NT2/D1 (cell line): Measurements from ENCODE around the gene TENT4B.

ENCODE experiments used
- DNase-seq: peaks from one replicate; pipeline ENCODE4 v3.0.0-alpha.2; 2011; ENCODE audit warnings: low read depth, low spot score
- H3K27me3 ChIP-seq: 2 replicates; pipeline ENCODE4 v1.6.0; 2011; ENCODE audit warnings: mild to moderate bottlenecking; ENCODE audit not compliant: insufficient read length, insufficient read depth
- H3K36me3 ChIP-seq: 2 replicates; pipeline ENCODE4 v1.6.1; 2011; ENCODE audit warnings: mild to moderate bottlenecking, low read length, mixed read lengths; ENCODE audit not compliant: insufficient read depth, insufficient read length
- H3K4me1 ChIP-seq: 2 replicates; pipeline ENCODE4 v1.5.1; 2011; ENCODE audit not compliant: insufficient read depth, insufficient read length
- H3K4me3 ChIP-seq: 2 replicates; pipeline ENCODE4 v1.5.1; 2011; ENCODE audit warnings: low read depth; ENCODE audit not compliant: insufficient read length
- H3K9ac ChIP-seq: 2 replicates; pipeline ENCODE4 v1.6.0; 2011; ENCODE audit warnings: low read depth; ENCODE audit not compliant: insufficient read length
- H3K9me3 ChIP-seq: 2 replicates; pipeline ENCODE4 v1.5.1; 2011; ENCODE audit warnings: mild to moderate bottlenecking, low read length; ENCODE audit not compliant: insufficient read depth
- SUZ12 ChIP-seq: IDR thresholded peaks from 2 replicates; pipeline ENCODE4 v1.6.1; 2011; ENCODE audit not compliant: insufficient read length, insufficient read depth; ENCODE audit errors: extremely low read depth
- YY1 ChIP-seq: IDR thresholded peaks from 2 replicates; pipeline ENCODE4 v1.6.1; 2011; ENCODE audit not compliant: insufficient read length, insufficient read depth
- ZNF274 ChIP-seq: IDR thresholded peaks from 2 replicates; pipeline ENCODE4 v1.6.1; 2011; ENCODE audit warnings: mild to moderate bottlenecking, low read depth, low read length

Gene TENT4B

DNA sequence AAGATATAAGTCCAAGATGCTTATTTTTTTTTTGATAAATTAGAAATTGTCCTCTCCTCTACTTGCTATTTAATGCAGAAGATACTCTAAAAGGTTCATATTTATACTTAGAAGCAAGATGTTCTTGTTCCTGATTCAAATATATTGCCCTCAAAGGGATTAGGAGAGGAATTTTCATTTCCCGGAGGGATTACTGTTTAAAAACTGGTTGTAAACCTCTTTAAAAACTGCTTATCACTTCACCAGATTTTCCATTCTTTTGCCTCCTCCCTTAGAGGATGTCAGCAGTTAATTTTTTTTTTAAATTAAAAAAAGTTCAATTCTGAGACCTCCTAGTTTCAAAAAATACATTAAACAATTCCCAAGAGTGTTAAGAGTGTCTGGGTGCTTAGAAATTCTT lies 2.8 kb downstream of the TENT4B start:
- DNase-seq = no peak
- Histone ChIP-seq H3K4me1 (peaks cover 6% of the 10 kb centered on the region), H3K27me3 (no peaks in the 10 kb centered on the region), H3K36me3 (peaks cover 7% of the 10 kb centered on the region), H3K4me3 (no peak overlapping the region), H3K9me3 (no peaks in the 10 kb centered on the region), H3K9ac (no peak overlapping the region)
- TF ChIP-seq ZNF274 = no peak
- TF ChIP-seq SUZ12 = no peak
- no peak for TF ChIP-seq YY1

DNA sequence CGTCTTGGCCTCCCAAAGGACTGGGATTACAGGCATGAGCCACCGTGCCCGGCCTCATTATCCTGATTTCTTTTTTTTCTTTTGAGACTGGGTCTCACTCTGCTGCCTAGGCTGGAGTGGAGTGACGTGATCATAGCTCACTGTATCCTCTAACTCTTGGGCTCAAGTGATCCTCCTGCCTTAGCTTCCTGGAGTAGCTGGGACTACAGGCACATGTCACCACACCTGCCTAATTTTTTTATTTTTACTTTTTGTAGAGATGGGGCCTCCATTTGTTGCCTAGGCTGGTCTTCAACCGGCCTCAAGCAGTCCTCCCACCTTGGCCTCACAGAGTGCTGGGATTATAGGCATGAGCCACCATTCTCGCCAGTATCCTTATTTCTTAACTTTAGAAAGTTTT lies 3.5 kb downstream of the TENT4B start:
- no peaks in the 10 kb centered on the region for H3K27me3 ChIP-seq
- H3K9me3 ChIP-seq = no peaks in the 10 kb centered on the region
- DNase-seq = no peak
- no peak for TF ChIP-seq SUZ12
- TF ChIP-seq ZNF274 = no peak
- TF ChIP-seq YY1 = no peak
- H3K36me3 ChIP-seq = peaks cover 7% of the 10 kb centered on the region
- no peak overlapping the region for H3K4me3 ChIP-seq
- peaks cover 3% of the 10 kb centered on the region for H3K4me1 ChIP-seq
- no peak overlapping the region for H3K9ac ChIP-seq

GRCh38 chr16:50160495-50161164 lies 7.5 kb downstream of the TENT4B start:
- DNase-seq = no peak
- no peak overlapping the region for H3K9ac ChIP-seq

GRCh38 chr16:50161950-50162349 lies 8.8 kb downstream of the TENT4B start:
- H3K27me3 ChIP-seq = no peaks in the 10 kb centered on the region
- no peaks in the 10 kb centered on the region for H3K9me3 ChIP-seq
- no peak for DNase-seq
- no peaks in the 10 kb centered on the region for H3K4me1 ChIP-seq
- no peak overlapping the region for H3K9ac ChIP-seq
- TF ChIP-seq YY1 (no peak), SUZ12 (no peak), ZNF274 (no peak)
- no peak overlapping the region for H3K4me3 ChIP-seq
- peaks cover 5% of the 10 kb centered on the region for H3K36me3 ChIP-seq

More at GRCh38 chr16:50160495-50161164, 7.5 kb downstream of the TENT4B start:
- H3K4me1 ChIP-seq = no peaks in the 10 kb centered on the region
- no peak overlapping the region for H3K4me3 ChIP-seq
- TF ChIP-seq ZNF274 (no peak), SUZ12 (no peak), YY1 (no peak)
- no peaks in the 10 kb centered on the region for H3K9me3 ChIP-seq
- H3K36me3 ChIP-seq = peaks cover 5% of the 10 kb centered on the region
- H3K27me3 ChIP-seq = no peaks in the 10 kb centered on the region

GRCh38 chr16:50165473-50165872 lies 12.4 kb downstream of the TENT4B start:
- no peaks in the 10 kb centered on the region for H3K9me3 ChIP-seq
- no peak overlapping the region for H3K4me3 ChIP-seq
- no peak for DNase-seq
- H3K36me3 ChIP-seq = no peaks in the 10 kb centered on the region
- H3K27me3 ChIP-seq = no peaks in the 10 kb centered on the region
- no peak for TF ChIP-seq SUZ12
- TF ChIP-seq ZNF274 = no peak
- no peak for TF ChIP-seq YY1
- H3K9ac ChIP-seq = no peak overlapping the region
- no peaks in the 10 kb centered on the region for H3K4me1 ChIP-seq

DNA sequence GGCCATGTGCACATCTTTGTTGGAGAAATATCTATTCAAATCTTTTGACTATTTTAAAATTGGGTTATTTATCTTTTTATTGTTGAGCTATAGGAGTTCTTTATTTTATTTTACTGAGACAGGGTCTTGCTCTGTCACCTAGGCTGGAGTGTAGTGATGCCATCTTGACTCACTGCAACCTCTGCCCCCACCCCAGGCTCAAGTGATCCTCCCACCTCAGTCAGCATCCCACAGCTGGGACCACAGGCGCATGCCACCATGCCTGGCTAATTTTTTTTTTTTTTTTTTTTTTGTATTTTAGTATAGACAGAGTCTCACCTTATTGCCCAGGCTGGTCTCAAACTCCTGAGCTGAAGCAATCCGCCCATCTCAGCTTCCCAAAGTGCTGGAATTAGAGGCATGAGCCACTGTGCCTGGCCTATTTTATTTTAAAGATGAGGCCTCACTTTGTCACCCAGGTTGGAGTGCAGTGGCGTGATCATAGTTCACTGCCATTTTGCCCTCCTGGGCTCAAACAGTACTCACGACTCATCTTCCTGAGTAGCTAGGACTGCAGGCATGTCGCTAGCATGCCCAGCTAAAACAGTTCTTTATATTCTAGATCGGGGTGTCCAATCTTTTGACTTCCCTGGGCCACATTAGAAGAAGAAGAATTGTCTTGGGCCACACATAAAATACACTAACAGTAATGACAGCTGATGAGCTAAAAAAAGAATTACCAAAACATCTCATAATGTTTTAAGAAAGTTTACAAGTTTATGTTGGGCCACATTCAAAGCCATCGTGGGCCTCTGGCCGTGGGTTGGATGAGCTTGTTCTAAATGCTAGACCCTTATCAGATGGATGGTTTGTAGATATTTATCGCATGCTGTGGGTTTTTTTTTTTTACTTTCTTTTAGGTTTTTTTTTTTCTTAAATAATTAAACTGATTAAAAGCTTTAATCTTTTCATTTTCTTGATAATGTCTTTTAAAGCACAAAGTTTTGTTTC lies 13.7 kb downstream of the TENT4B start:
- Histone ChIP-seq H3K9ac (no peak overlapping the region), H3K9me3 (no peaks in the 10 kb centered on the region), H3K4me3 (no peak overlapping the region), H3K4me1 (no peaks in the 10 kb centered on the region), H3K27me3 (no peaks in the 10 kb centered on the region), H3K36me3 (no peaks in the 10 kb centered on the region)
- TF ChIP-seq ZNF274 (no peak), YY1 (no peak), SUZ12 (no peak)
- no peak for DNase-seq

- H3K27me3 ChIP-seq = no peaks in the 10 kb centered on the region
- no peak overlapping the region for H3K9ac ChIP-seq
- H3K4me3 ChIP-seq = no peak overlapping the region
- H3K36me3 ChIP-seq = no peaks in the 10 kb centered on the region
- no peak for DNase-seq
- no peaks in the 10 kb centered on the region for H3K9me3 ChIP-seq
- no peaks in the 10 kb centered on the region for H3K4me1 ChIP-seq
- TF ChIP-seq ZNF274 = no peak
- TF ChIP-seq SUZ12 = no peak
- no peak for TF ChIP-seq YY1
Observed at GRCh38 chr16:50167556-50167955, 14.4 kb downstream of the TENT4B start.
